GM19099 (cell line): ENCODE measurements around the gene TSPEAR.

Experiments
- POLR2A ChIP-seq: IDR thresholded peaks from 3 replicates; pipeline ENCODE4 v1.6.1; 2011; ENCODE audit warnings: low read depth; ENCODE audit not compliant: insufficient read length; ENCODE audit errors: extremely low read depth

Gene TSPEAR

DNA sequence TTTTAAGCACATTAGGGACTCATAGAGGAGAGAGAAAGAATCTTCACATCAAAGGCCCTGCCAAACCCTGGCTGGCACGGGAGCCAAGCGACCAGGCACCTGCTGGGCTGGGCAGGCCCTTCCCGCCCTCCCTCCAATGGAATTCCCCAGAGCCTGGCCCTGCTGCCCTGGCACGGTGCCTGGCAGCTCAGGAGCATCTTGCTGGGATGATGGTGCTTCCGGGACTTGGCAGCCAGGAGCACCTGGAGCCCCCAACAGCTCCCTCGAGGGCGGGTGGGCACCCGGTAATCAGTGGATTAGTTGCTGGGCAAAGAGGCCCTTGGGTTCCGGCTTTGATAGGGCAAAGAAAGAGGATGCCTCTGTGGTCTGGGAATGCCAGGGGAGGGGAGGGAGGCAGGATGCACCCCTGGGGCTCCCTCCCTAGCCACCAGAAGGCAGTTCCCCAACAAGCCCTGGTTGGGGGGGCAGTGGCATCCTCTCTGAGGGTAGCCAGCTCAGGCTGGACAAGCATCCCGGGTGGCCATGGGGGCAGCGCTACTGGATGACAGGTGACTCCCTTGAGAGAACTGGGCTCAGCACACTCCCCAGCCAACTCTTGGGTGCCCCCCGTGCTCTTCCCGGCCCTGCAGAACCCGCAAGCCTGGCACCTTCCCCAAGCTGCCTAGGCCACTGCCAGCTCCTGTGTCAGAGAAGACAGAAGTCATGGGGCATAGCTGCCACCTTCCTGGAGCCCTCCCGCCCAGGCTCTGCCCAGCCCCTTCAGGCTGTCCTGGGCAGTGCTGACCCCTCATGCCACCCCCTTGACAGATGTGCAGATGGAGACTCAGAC is 197.8 kb downstream of the TSPEAR start:
- TF ChIP-seq POLR2A = no peak

- TF ChIP-seq POLR2A = no peak
Observed at GRCh38 chr21:44512496-44513388, 198.6 kb downstream of the TSPEAR start.

- no peak for TF ChIP-seq POLR2A
Observed at GRCh38 chr21:44511938-44512275, 199.5 kb downstream of the TSPEAR start.

DNA sequence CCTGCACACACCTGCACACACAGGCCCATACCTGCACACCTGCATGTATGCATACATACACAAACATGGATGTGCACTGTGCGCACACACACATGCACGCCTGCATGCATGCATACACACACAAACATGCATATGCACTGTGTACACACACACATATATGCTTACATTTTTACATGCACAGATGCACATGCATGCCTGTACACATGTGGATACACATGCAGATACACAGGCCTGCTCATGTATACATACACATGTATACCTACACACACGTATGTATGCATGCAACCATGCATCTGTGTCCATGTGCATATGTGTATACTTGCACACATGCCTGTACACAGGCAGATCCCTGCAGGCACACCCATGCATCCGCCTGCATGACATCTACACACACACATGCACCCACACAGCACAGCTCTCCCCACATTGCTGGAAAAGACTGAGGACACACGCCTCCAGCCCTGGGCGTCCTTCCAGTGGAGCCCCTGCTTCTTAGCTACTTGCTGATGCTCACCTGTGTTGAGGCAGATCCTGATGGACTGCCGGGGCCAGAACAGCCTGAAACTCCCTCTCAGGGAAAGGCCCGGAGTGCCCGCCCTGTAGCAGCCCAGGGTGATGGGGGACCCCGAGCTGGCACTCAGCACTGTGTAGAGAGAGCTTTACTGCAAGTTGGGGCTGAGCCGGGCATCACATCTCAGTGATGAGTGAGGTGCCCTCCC is 200.0 kb downstream of the TSPEAR start:
- no peak for TF ChIP-seq POLR2A

DNA sequence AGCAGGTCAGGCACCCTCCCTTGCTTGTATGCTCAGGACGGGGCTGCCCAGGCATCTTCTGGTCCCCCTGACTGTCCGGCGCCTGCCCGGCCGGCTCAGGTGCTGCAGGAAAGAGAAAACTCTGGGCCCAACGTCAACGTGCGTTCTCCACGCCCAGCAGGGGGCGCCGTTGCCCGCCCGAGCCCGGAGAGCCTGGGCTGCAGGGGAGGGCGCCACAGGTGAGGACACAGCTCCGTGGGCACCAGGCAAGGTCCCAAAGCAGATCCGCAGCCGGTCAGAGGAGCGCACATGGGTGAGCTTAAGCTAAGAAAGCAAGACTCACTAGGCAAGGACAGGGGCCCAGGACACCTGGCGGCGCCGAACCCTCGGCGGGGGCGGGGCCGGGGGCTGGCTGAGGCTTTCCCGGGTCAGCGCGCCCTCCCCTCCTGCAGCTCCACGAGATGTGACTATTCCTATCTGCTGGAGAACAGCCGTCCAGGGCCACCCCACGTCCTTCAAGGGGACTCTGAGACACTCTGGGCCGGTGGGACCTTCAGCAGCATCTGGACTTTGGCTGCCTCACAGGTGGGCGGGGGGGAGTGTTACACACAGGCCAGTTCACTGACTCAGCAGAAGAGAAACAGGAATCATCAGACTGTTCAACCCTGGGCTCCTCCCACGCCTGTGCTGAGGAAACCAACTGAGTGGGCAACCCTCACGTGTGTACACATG is 200.7 kb downstream of the TSPEAR start:
- TF ChIP-seq POLR2A = no peak

DNA sequence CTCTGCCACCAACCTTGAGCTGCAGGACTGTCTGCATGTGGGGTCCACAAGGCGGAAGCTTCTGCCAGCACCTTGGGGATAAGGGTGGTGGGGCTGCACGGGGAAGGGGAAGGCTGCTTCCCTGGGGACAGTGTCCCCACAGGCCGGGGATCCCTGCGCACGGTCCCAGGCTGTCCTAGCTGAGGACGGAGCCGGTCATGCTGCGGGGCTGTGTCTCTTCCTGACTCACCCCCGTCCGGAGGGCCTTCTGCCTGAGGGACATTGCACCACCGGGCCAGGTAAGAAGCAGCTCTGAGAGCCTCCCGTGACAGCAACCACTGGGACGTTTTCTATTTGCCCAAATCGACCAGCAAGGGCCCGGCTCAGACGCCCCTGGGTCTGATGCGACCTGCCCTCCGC is 201.3 kb downstream of the TSPEAR start:
- TF ChIP-seq POLR2A = no peak

GRCh38 chr21:44509539-44509938 is 201.8 kb downstream of the TSPEAR start:
- TF ChIP-seq POLR2A = no peak

GRCh38 chr21:44508711-44509445 is 202.5 kb downstream of the TSPEAR start:
- no peak for TF ChIP-seq POLR2A

GRCh38 chr21:44508426-44508710 is 203.0 kb downstream of the TSPEAR start:
- no peak for TF ChIP-seq POLR2A

GRCh38 chr21:44507673-44508425 is 203.5 kb downstream of the TSPEAR start:
- no peak for TF ChIP-seq POLR2A

GRCh38 chr21:44506279-44507255 is 204.8 kb downstream of the TSPEAR start:
- TF ChIP-seq POLR2A = no peak

- TF ChIP-seq POLR2A = no peak
Observed at GRCh38 chr21:44505673-44506278, 205.6 kb downstream of the TSPEAR start.
